SK-N-SH treated with all-trans-retinoic acid at 6 μM for 48 hours (cell line): ENCODE measurements around the gene TRRAP.

Experiments used
- ATAC-seq: fragments of 200-7000 bp; cut with Tn5 transposase; 3 replicates; pipeline ENCODE4 v1.9.1; 2020; ENCODE audit warnings: mild to moderate bottlenecking, moderate library complexity
- ARNTL ChIP-seq: fragments of 450-650 bp; formaldehyde crosslinking; IDR thresholded peaks from 2 replicates; pipeline ENCODE4 v1.5.0; 2020; ENCODE audit warnings: low read depth, mild to moderate bottlenecking, moderate library complexity, borderline replicate concordance
- BACH2 ChIP-seq: fragments of 250-450 bp; sonication (Bioruptor Pico); IDR thresholded peaks from 2 replicates; pipeline ENCODE4 v1.9.0; 2021; ENCODE audit warnings: mild to moderate bottlenecking, borderline replicate concordance
- CREB5 ChIP-seq: fragments of 250-450 bp; sonication (Bioruptor Pico); IDR thresholded peaks from 2 replicates; pipeline ENCODE4 v1.5.1; 2020; ENCODE audit warnings: low read depth, mild to moderate bottlenecking, moderate library complexity
- CSDC2 ChIP-seq: fragments of 250-450 bp; sonication (Bioruptor Pico); IDR thresholded peaks from 2 replicates; pipeline ENCODE4 v1.5.0; 2020; ENCODE audit warnings: mild to moderate bottlenecking, moderate library complexity
- CSRNP3 ChIP-seq: fragments of 250-450 bp; sonication (Bioruptor Pico); IDR thresholded peaks from 2 replicates; pipeline ENCODE4 v1.5.1; 2021; ENCODE audit warnings: mild to moderate bottlenecking, moderate library complexity
- ISL1 ChIP-seq: fragments of 250-450 bp; sonication (Bioruptor Pico); IDR thresholded peaks from 2 replicates; pipeline ENCODE4 v2.1.2; 2022; ENCODE audit warnings: mild to moderate bottlenecking, moderate library complexity
- PATZ1 ChIP-seq: fragments of 250-450 bp; sonication (Bioruptor Pico); IDR thresholded peaks from 2 replicates; pipeline ENCODE4 v1.8.0; 2020; ENCODE audit warnings: mild to moderate bottlenecking, moderate library complexity, borderline replicate concordance
- POU6F1 ChIP-seq: fragments of 250-450 bp; sonication (Bioruptor Pico); IDR thresholded peaks from 2 replicates; pipeline ENCODE4 v1.8.0; 2021; ENCODE audit warnings: low read depth, mild to moderate bottlenecking, moderate library complexity, borderline replicate concordance
- SNAI2 ChIP-seq: fragments of 250-450 bp; sonication (Bioruptor Pico); IDR thresholded peaks from 2 replicates; pipeline ENCODE4 v1.5.0; 2020; ENCODE audit warnings: mild to moderate bottlenecking, moderate library complexity
- TCF4 ChIP-seq: fragments of 250-450 bp; sonication (Bioruptor Pico); IDR thresholded peaks from 2 replicates; pipeline ENCODE4 v1.8.0; 2021; ENCODE audit warnings: mild to moderate bottlenecking, moderate library complexity, borderline replicate concordance
- TOX ChIP-seq: fragments of 250-450 bp; sonication (Bioruptor Pico); IDR thresholded peaks from 2 replicates; pipeline ENCODE4 v1.8.0; 2021; ENCODE audit warnings: mild to moderate bottlenecking, moderate library complexity, borderline replicate concordance
- TSHZ2 ChIP-seq: fragments of 250-450 bp; sonication (Bioruptor Pico); IDR thresholded peaks from 2 replicates; pipeline ENCODE4 v1.5.0; 2020; ENCODE audit warnings: mild to moderate bottlenecking, moderate library complexity
- ZFP3 ChIP-seq: fragments of 250-450 bp; sonication (Bioruptor Pico); IDR thresholded peaks from 2 replicates; pipeline ENCODE4 v1.5.0; 2020; ENCODE audit warnings: mild to moderate bottlenecking, moderate library complexity
- ZFP30 ChIP-seq: fragments of 450-650 bp; formaldehyde crosslinking; IDR thresholded peaks from 2 replicates; pipeline ENCODE4 v1.5.0; 2022; ENCODE audit warnings: mild to moderate bottlenecking, moderate library complexity
- ZNF565 ChIP-seq: fragments of 450-650 bp; formaldehyde crosslinking; conservative IDR thresholded peaks from 2 replicates; pipeline ENCODE4 v1.5.0; 2020; ENCODE audit warnings: low read depth, mild to moderate bottlenecking, moderate library complexity
- ZNF70 ChIP-seq: fragments of 450-650 bp; formaldehyde crosslinking; IDR thresholded peaks from 2 replicates; pipeline ENCODE4 v1.5.0; 2020; ENCODE audit warnings: mild to moderate bottlenecking, moderate library complexity
- ZNF8 ChIP-seq: fragments of 450-650 bp; formaldehyde crosslinking; IDR thresholded peaks from 2 replicates; pipeline ENCODE4 v1.5.0; 2020; ENCODE audit warnings: mild to moderate bottlenecking, moderate library complexity

TRRAP gene

GRCh38 chr7:98997846-98998245, 119.5 kb downstream of the TRRAP start:
- ATAC-seq: no peak
- no peak for TF ChIP-seq TSHZ2 (CRISPR knock-in tag)
- TF ChIP-seq ZNF565 (CRISPR knock-in tag): no peak
- TF ChIP-seq SNAI2 (CRISPR knock-in tag): no peak
- TF ChIP-seq CSRNP3 (CRISPR knock-in tag): no peak
- TF ChIP-seq BACH2: no peak
- no peak for TF ChIP-seq CREB5 (CRISPR knock-in tag)
- no peak for TF ChIP-seq ZNF8
- no peak for TF ChIP-seq ZFP3
- TF ChIP-seq ISL1 (CRISPR knock-in tag): no peak
- no peak for TF ChIP-seq ARNTL (CRISPR knock-in tag)
- no peak for TF ChIP-seq ZNF70 (CRISPR knock-in tag)
- TF ChIP-seq, all 23 proteins: peak for 0

GRCh38 chr7:98998821-98999725, 120.7 kb downstream of the TRRAP start:
- ATAC-seq: no peak
- TF ChIP-seq ZNF8 (no peak), TCF4 (CRISPR knock-in tag) (no peak), PATZ1 (no peak), BACH2 (no peak), ARNTL (CRISPR knock-in tag) (no peak), TOX (no peak), CSDC2 (CRISPR knock-in tag) (no peak), SNAI2 (CRISPR knock-in tag) (no peak), ISL1 (CRISPR knock-in tag) (no peak), CSRNP3 (CRISPR knock-in tag) (no peak), POU6F1 (no peak), ZFP30 (CRISPR knock-in tag) (no peak)
